ENCODE measurements around the gene C1QL1.

GRCh38 chr17:44959821-44960531, 8.1 kb downstream of the C1QL1 start:
- TF ChIP-seq, protein P1, sequence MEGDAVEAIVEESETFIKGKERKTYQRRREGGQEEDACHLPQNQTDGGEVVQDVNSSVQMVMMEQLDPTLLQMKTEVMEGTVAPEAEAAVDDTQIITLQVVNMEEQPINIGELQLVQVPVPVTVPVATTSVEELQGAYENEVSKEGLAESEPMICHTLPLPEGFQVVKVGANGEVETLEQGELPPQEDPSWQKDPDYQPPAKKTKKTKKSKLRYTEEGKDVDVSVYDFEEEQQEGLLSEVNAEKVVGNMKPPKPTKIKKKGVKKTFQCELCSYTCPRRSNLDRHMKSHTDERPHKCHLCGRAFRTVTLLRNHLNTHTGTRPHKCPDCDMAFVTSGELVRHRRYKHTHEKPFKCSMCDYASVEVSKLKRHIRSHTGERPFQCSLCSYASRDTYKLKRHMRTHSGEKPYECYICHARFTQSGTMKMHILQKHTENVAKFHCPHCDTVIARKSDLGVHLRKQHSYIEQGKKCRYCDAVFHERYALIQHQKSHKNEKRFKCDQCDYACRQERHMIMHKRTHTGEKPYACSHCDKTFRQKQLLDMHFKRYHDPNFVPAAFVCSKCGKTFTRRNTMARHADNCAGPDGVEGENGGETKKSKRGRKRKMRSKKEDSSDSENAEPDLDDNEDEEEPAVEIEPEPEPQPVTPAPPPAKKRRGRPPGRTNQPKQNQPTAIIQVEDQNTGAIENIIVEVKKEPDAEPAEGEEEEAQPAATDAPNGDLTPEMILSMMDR (IDR thresholded peaks at IDR 0.05; ENCODE audit: poor library complexity, severe bottlenecking), result no peak
- TF ChIP-seq REST (IDR thresholded peaks at IDR 0.05; ENCODE audit: borderline replicate concordance), result no peak

All from neural cell (in vitro differentiated cells).